Skin of body (tissue), 3 donors: ENCODE measurements around the gene GCSAML. TPM values are rescaled to one million over a fixed set of nuclear protein-coding genes. Genes with fewer than 3 reads are reported as not detected.

Experiments
- DNase-seq: peaks from one replicate; lab custom pipeline; 2025; lab: John Stamatoyannopoulos, UW
- small RNA-seq: library from RNA; depleted of rRNA; stranded (forward); fragments of <200 nt; gene quantifications from one replicate; pipeline ENCODE3, GENCODE V24; 2014; ENCODE audit warnings: low replicate concordance
- total RNA-seq: library from RNA; depleted of rRNA; stranded (reverse); fragments of >200 nt; gene quantifications from one replicate; pipeline ENCODE4 v1.2.3, GENCODE V29; 2014

GCSAML gene
- total RNA-seq, 1 donor from 2014 or later: 1.1 TPM

DNA sequence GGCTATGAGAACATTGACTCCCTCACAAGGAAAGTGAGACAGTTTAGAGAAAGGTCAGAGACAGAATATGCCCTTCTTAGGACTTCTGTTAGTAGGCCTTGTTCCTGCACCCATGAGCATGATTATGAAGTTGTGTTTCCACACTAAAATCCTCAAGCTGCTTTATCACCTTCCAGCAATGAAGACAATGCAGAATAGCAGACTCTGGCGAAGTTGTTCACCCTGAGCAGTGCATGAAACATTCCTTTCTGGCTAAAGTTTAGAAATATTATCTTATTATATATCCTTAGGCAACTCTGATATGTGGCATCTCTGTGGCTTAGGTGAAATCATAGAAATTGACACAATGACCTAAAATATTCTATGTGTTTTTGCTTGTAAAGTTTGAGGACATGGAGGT is 25.3 kb downstream of the GCSAML start:
- DNase-seq: no peak

DNA sequence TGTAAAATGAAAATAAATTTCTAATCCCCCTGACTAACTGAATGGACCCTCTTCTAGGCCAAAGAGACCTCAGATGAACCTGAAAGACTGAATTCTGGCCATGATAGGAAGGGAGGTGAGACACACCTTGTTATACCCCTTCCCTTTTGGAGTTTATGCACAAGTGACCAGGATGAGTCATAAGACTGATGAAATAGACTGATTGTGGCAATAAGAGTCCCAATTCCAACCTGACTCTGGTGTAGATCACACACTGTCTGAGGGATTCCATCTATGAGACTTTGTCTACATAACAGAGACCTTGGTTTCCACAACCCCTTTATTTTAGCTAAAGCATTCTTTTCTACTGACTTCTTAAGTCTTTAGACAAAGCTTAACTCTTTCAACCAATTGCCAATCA is 25.7 kb downstream of the GCSAML start:
- DNase-seq: no peak

DNA sequence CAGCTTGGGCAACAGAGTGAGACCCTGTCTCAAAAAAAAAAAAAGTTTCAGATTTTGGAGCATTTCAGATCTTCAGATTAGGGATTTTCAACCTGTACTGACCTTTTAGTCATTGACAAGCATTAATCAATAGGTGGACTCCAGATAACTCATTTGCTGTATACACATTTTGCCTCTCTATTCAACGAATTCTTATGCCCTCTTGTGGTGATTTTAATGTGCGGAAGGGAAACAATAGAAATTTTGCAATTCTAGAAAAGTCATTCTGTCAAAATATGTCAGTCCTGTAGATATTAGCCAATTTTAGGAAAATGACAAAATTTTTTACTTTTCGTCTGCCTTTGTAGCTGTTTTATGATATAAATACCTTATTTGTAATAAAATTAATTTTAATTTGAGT is 27.6 kb downstream of the GCSAML start:
- DNase-seq: no peak

DNA sequence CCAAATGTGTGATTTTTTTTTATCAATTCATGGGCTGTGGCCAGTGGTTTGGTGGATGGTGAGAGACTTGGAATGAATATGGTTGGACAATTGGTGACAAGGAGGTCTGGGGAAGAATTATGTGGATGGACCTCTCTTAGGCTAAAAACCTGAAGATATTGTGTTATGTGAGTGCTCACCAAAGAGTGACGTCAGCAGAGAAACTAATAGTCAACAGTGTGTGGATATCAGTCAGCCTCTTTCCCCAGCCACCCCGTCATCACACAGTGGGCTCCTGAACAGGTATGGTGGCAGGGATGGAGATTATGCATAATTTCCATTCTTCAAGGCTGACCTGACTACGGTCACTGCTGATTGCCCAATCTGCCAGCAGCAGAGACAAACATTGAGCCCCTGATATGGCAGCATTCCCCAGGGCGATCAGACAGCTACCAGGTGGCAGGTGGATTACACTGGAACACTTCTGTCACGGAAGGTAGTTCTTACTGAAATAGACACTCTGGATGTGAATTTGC is 30.1 kb downstream of the GCSAML start:
- no peak for DNase-seq

DNA sequence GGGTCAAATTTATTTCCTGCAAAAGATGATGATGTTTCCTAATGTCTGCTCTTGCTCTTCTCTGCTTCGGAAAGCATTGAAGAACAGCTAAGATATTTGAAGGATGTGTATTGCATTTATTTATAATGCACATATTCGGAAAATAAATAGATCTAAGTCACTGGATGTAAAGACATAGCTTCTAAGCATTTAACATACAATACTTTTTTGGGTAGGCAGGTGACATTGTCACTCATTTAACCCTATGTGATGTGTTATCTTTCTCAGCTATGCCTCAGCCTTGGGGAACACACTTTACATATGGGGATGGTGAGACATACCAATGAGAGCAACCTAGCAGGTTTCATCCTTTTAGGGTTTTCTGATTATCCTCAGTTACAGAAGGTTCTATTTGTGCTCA is 39.1 kb downstream of the GCSAML start, which contains the start of gene OR2G2:
TSS of gene OR2G2 (plus strand) at position 301 of the 400 bp plus-strand sequence. CDS start at position 301, 0 bp downstream.
- DNase-seq: no peak

DNA sequence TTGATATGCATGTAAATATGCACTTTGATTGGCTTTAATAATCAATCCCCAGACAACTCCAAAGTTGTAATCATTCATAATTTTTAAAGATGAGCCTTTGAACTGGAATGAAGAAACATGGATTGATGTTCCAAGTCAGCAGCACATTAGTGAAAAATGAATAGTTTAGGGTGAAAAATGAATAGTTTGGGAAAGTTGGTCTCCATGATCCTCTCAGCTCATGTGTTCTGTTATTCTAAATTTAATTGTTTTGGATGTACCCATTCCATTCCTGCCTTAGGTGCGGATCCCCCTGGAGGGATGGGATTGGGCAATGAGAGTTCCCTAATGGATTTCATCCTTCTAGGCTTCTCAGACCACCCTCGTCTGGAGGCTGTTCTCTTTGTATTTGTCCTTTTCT is 56.4 kb downstream of the GCSAML start, which contains the start of gene OR2G3:
TSS of gene OR2G3 (plus strand) at position 301 of the 400 bp plus-strand sequence. CDS start at position 301, 0 bp downstream.
- no peak for DNase-seq

DNA sequence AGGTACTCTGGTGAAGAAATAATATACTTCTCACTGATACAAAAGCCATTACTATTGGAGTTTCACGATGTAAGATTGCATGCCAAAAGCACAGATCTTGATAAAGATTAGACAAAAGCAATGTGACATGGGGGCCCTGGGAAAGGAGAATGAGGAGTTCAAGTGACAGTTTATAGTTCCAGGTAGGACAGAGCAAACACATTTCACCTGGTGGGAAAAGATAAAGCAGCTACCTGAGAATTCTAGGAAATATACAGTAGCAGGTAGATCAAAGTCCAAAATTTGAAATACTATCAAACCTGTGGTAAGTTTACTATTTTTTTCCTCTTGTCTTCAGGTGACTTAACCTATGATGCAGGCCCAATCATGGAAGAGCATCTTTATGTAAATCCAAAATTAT is 64.5 kb downstream of the GCSAML start:
- no peak for DNase-seq

DNA sequence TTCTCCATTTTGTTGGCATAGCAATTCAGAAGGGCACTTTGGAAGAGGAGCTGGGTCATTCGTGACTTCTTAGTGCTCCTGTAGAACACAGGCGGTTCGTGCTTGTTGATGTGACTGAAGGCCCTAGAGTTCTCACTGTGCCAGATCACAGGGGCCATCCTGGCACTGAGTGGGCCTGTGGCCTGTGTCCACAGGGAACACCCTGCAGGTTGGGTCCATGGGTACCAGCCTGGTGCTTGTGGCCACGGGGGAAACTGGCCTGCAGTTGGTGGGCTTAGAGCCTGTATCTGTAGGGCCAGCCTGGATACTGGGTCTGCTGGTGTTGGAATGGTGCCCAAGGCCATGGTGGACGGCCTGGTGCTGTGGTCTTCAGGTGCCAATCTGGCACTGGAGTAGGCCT is 65.7 kb downstream of the GCSAML start:
- no peak for DNase-seq

Small RNAs within 50 kb of the gene (small RNA-seq; reads per million reads assigned to genes)
- not detected for gene RF00026

Other genes with a start within 250 kb of the GCSAML start
- 14.1 TPM for gene ZNF496, start 217.3 kb upstream of the GCSAML start, total RNA-seq
- 2.8 TPM for gene NLRP3, start 133.0 kb upstream of the GCSAML start, total RNA-seq
- gene OR2B11, start 91.0 kb upstream of the GCSAML start, total RNA-seq: not detected
- not detected for gene OR2C3, start 12.7 kb upstream of the GCSAML start, total RNA-seq
- gene OR2G2, start 39.2 kb downstream of the GCSAML start, total RNA-seq: not detected
- not detected for gene OR2G3, start 56.5 kb downstream of the GCSAML start, total RNA-seq
- gene OR13G1, start 130.6 kb downstream of the GCSAML start, total RNA-seq: not detected
- not detected for gene OR6F1, start 167.5 kb downstream of the GCSAML start, total RNA-seq
- gene OR14K1, start 189.5 kb downstream of the GCSAML start, total RNA-seq: not detected
- gene OR14A2, start 199.0 kb downstream of the GCSAML start, total RNA-seq: not detected
- gene OR1C1, start 211.4 kb downstream of the GCSAML start, total RNA-seq: not detected